K562 (cell line): ENCODE results near the gene NME7. TPM values are rescaled to one million over a fixed set of nuclear protein-coding genes. Genes with fewer than 3 reads are reported as not detected.

Experiments
- ATAC-seq: fragments of 200-7000 bp; cut with Tn5 transposase; 3 replicates; pipeline ENCODE4 v1.9.1; 2020; ENCODE audit warnings: moderate library complexity
- Bru-seq: library from RNA; stranded (reverse); fragments of 400-500 nt; gene quantifications from one replicate; lab custom pipeline; 2021; lab: Mats Ljungman, UMichigan
- BruChase-seq, 2 experiments: library from RNA; stranded (reverse); fragments of 400-500 nt; gene quantifications; one replicate each; lab custom pipeline; 2021; lab: Mats Ljungman, UMichigan
- BruUV-seq: library from RNA; stranded (reverse); fragments of 400-500 nt; replicated peaks from 2 replicates; lab custom pipeline; 2021; lab: Mats Ljungman, UMichigan
- CTCF ChIA-PET: fragments of 300-600 bp; formaldehyde crosslinking; extraction: SDS; loops from one replicate; lab custom pipeline; 2021; ENCODE audit warnings: low intra/inter-chr PET ratio; lab: Yijun Ruan, JAX
- POLR2A ChIA-PET: fragments of 300-600, 350-650 bp; sonication (Branson Sonifier 250); formaldehyde crosslinking; extraction: SDS; loops from one replicate; lab custom pipeline; 2021; ENCODE audit warnings: antibody characterized with exemption, inconsistent platforms; lab: Yijun Ruan, JAX
- DNase-seq, 4 experiments: peaks; one replicate each; pipeline versions ENCODE4 v3.0.0 to v3.0.0-alpha.2; 2011 to 2018; ENCODE audit warnings: low spot score in 3 of 4, mixed read lengths in 3 of 4; ENCODE audit errors: extremely low read depth in 1 of 4
- FAIRE-seq: peaks from 2 replicates; lab custom pipeline; 2011; peaks lifted over from hg19 to GRCh38; lab: Jason Lieb, UNC
- H2AFZ ChIP-seq: 2 replicates; pipeline ENCODE4 v1.6.0; 2011; ENCODE audit warnings: low read depth, low read length, control low read depth, inconsistent platforms
- H3K27ac ChIP-seq: fragments of 200-600 bp; 3 replicates; pipeline ENCODE4 v1.8.0; 2011; ENCODE audit warnings: low read depth, mild to moderate bottlenecking, control low read depth, inconsistent platforms, low read length, moderate library complexity, mixed read lengths; ENCODE audit errors: extremely low read depth
- H3K27me3 ChIP-seq, 2 experiments: fragments of 300-600 bp in 1 of 2; 2 replicates in 1 of 2; 3 replicates in 1 of 2; pipeline versions ENCODE4 v1.6.0 to v1.8.0; 2011; ENCODE audit warnings: inconsistent platforms in 2 of 2, low read length in 2 of 2, mild to moderate bottlenecking in 1 of 2, mixed read lengths in 1 of 2, moderate library complexity in 1 of 2; ENCODE audit not compliant: control insufficient read depth in 2 of 2, insufficient read depth in 2 of 2
- H3K36me3 ChIP-seq: fragments of 300-600 bp; 3 replicates; pipeline ENCODE4 v1.8.0; 2011; ENCODE audit warnings: mild to moderate bottlenecking, low read length, inconsistent platforms; ENCODE audit not compliant: control insufficient read depth, insufficient read depth
- H3K4me1 ChIP-seq, 2 experiments: fragments of 200-600 bp in 1 of 2; replicated peaks in 1 of 2; 2 replicates in 1 of 2; 3 replicates in 1 of 2; pipeline versions ENCODE4 v1.5.1 to v1.8.0; 2011; ENCODE audit warnings: inconsistent platforms in 2 of 2, low read length in 2 of 2, mild to moderate bottlenecking in 1 of 2, mixed read lengths in 1 of 2, moderate library complexity in 1 of 2; ENCODE audit not compliant: control insufficient read depth in 2 of 2, insufficient read depth in 2 of 2
- H3K4me2 ChIP-seq: 2 replicates; pipeline ENCODE4 v1.6.1; 2011; ENCODE audit warnings: low read length, control low read depth, inconsistent platforms, mixed read lengths; ENCODE audit not compliant: insufficient read depth
- H3K4me3 ChIP-seq: fragments of 200-600 bp; sonication (generic), shearing (Covaris generic); 2 replicates; pipeline ENCODE4 v1.5.1; 2016; ENCODE audit warnings: control low read depth, inconsistent platforms
- H3K79me2 ChIP-seq: fragments of 200-600 bp; 3 replicates; pipeline ENCODE4 v1.8.0; 2011; ENCODE audit warnings: low read length, inconsistent platforms; ENCODE audit not compliant: control insufficient read depth, insufficient read depth
- H3K9ac ChIP-seq, 2 experiments: 2 replicates each; pipeline versions ENCODE4 v1.6.0 to v1.6.1; 2011; ENCODE audit warnings: low read depth in 2 of 2, low read length in 2 of 2, control low read depth in 1 of 2, inconsistent platforms in 1 of 2, mild to moderate bottlenecking in 1 of 2, mixed read lengths in 1 of 2; ENCODE audit not compliant: insufficient read depth in 1 of 2
- H3K9me1 ChIP-seq: one replicate; pipeline ENCODE4 v1.6.0; 2011; ENCODE audit warnings: inconsistent platforms, mild to moderate bottlenecking, low read length, moderate library complexity; ENCODE audit not compliant: control insufficient read depth, insufficient read depth
- H3K9me3 ChIP-seq: replicated peaks from 2 replicates; pipeline ENCODE4 v1.5.1; 2011; ENCODE audit warnings: low read depth, low read length, inconsistent platforms; ENCODE audit not compliant: control insufficient read depth, insufficient read depth
- H4K20me1 ChIP-seq: replicated peaks from 2 replicates; pipeline ENCODE4 v1.6.1; 2011; ENCODE audit warnings: low read length, inconsistent platforms, mixed read lengths; ENCODE audit not compliant: control insufficient read depth, insufficient read depth
- MYBL2 ChIP-seq, 2 experiments: fragments of 450-650 bp in 1 of 2; sonication (generic) in 1 of 2; formaldehyde crosslinking in 1 of 2; IDR thresholded peaks; 2 replicates each; pipeline versions ENCODE4 v1.6.1 to v1.8.1; 2017 to 2022; ENCODE audit warnings: borderline replicate concordance in 1 of 2, inconsistent platforms in 1 of 2, low read depth in 1 of 2, mild to moderate bottlenecking in 1 of 2, missing genetic modification reagents in 1 of 2, moderate library complexity in 1 of 2
- WGBS: fragments of 100-300 bp; shearing (Covaris generic); methylation state at CpG from one replicate; pipeline ENCODE4 v1.1.6; 2016; ENCODE audit warnings: low coverage, mixed read lengths; ENCODE audit not compliant: insufficient coverage; ENCODE audit errors: missing lambda C conversion rate; 5-methylcytosine and 5-hydroxymethylcytosine counted together
- in situ Hi-C: fragments of 300-500 bp; cut with MboI; formaldehyde crosslinking; loops from 4 replicates; pipeline ENCODE4 v1.15.0; 2018; ENCODE audit warnings: inconsistent platforms, mixed read lengths
- intact Hi-C: fragments of 100-400 bp; cut with micrococcal nuclease; formaldehyde crosslinking; loops from 2 replicates; pipeline ENCODE4 v1.14.2; 2022
- long read RNA-seq, 3 experiments: library from polyadenylated mRNA in 2 of 3; library from RNA in 1 of 3; unstranded in 2 of 3; stranded (forward) in 1 of 3; transcript quantifications; one replicate each; pipeline ENCODE4 v2.0.0, GENCODE V29; 2019 to 2022
- polyA minus RNA-seq, 3 experiments: library from RNA; depleted of rRNA, polyadenylated mRNA; stranded (reverse); fragments of >200 nt; gene quantifications; 2 replicates each; pipeline ENCODE4 v1.2.3, GENCODE V29; 2011
- polyA plus RNA-seq, 8 experiments: library from polyadenylated mRNA; depleted of rRNA in 4 of 8; stranded (reverse) in 5 of 8; unstranded in 3 of 8; fragments of >200 nt; fragmentation: Nextera tagmentation in 2 of 8; fragmentation: Illumina TruSeq in 1 of 8; extraction: Ambion mirVana in 2 of 8; extraction: Trizol in 1 of 8; gene quantifications; 2 replicates each; pipeline versions ENCODE4 v1.2.1 to v1.2.3, GENCODE V29; 2011 to 2014; ENCODE audit warnings: inconsistent platforms in 1 of 8, missing spikeins in 1 of 8
- total RNA-seq, 7 experiments: library from RNA; depleted of rRNA in 6 of 7; stranded (reverse); fragments of >200 nt in 6 of 7; fragmentation: Illumina TruSeq in 2 of 7; extraction: Trizol in 2 of 7; gene quantifications; 2 replicates each; pipeline versions ENCODE4 v1.2.1 to v1.2.3, GENCODE V29; 2011 to 2021; ENCODE audit warnings: low replicate concordance in 1 of 7
- TF ChIP-seq, protein P1 (sequence below): sonication (generic); formaldehyde crosslinking; IDR thresholded peaks from 2 replicates; pipeline ENCODE4 v1.8.1; 2023; ENCODE audit warnings: mild to moderate bottlenecking, missing genetic modification reagents

The NME7 gene, protein sequence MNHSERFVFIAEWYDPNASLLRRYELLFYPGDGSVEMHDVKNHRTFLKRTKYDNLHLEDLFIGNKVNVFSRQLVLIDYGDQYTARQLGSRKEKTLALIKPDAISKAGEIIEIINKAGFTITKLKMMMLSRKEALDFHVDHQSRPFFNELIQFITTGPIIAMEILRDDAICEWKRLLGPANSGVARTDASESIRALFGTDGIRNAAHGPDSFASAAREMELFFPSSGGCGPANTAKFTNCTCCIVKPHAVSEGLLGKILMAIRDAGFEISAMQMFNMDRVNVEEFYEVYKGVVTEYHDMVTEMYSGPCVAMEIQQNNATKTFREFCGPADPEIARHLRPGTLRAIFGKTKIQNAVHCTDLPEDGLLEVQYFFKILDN
- total RNA-seq (2011; cell fraction: chromatin; rRNA removed; ENCODE audit: low replicate concordance): 15.9 and 42.0 TPM in 2 replicates
- total RNA-seq (2011; cell fraction: nucleolus; rRNA removed): 9.0 and 11.2 TPM in 2 replicates
- 16.9 and 21.1 TPM in 2 replicates for total RNA-seq (2011; cell fraction: nucleoplasm; rRNA removed)
- 7.9 and 8.8 TPM in 2 replicates for total RNA-seq (2014; rRNA removed)
- total RNA-seq (2014; rRNA removed; fragmentation: Illumina TruSeq; extraction: Trizol): 23.9 and 26.0 TPM in 2 replicates
- total RNA-seq (2015; rRNA removed; fragmentation: Illumina TruSeq; extraction: Trizol): 20.5 and 23.3 TPM in 2 replicates
- 20.7 and 22.4 TPM in 2 replicates for total RNA-seq (2021)
- 21.8 and 32.0 TPM in 2 replicates for polyA plus RNA-seq (2011; rRNA removed)
- polyA plus RNA-seq (2011; cell fraction: cytosol; rRNA removed): 5.3 and 14.3 TPM in 2 replicates
- 6.2 and 7.2 TPM in 2 replicates for polyA plus RNA-seq (2011; cell fraction: nucleus; rRNA removed)
- 18.9 and 59.8 TPM in 2 replicates for polyA plus RNA-seq (2012)
- 29.6 and 31.3 TPM in 2 replicates for polyA plus RNA-seq (2014; fragmentation: Illumina TruSeq; extraction: Trizol)
- 10 to 100 TPM; 40.3 to 43.2 TPM for polyA plus RNA-seq (2014; fragmentation: Nextera tagmentation; extraction: Ambion mirVana)
- 20.6 and 28.4 TPM in 2 replicates for polyA plus RNA-seq (2014; rRNA removed)
- polyA minus RNA-seq (2011; rRNA and poly(A)+ RNA removed): 43.2 and 56.7 TPM in 2 replicates
- polyA minus RNA-seq (2011; cell fraction: cytosol; rRNA and poly(A)+ RNA removed): 12.8 and 15.2 TPM in 2 replicates
- polyA minus RNA-seq (2011; cell fraction: nucleus; rRNA and poly(A)+ RNA removed): 21.0 and 44.2 TPM in 2 replicates
- Bru-seq, nascent RNA: percentile 61 among the genes with signal in this experiment
- BruChase-seq, experiment 1, labeled RNA remaining after a 2-hour chase: percentile 62 among the genes with signal in this experiment
- percentile 58 among the genes with signal in this experiment for BruChase-seq, experiment 2, labeled RNA remaining after a 6-hour chase
- long read RNA-seq, experiment 1, full-length matches to known transcripts: 40 of 50 reads
- long read RNA-seq, experiment 1, partial matches to known transcripts: 3 of 50 reads
- long read RNA-seq, experiment 1, other reads (novel, unspliced or antisense): 7 of 50 reads
- long read RNA-seq, experiment 2, full-length matches to known transcripts: 17 of 28 reads
- long read RNA-seq, experiment 2, partial matches to known transcripts: 5 of 28 reads
- long read RNA-seq, experiment 2, other reads (novel, unspliced or antisense): 6 of 28 reads
- long read RNA-seq, experiment 3, full-length matches to known transcripts: 24 of 29 reads
- long read RNA-seq, experiment 3, partial matches to known transcripts: 1 of 29 reads
- long read RNA-seq, experiment 3, other reads (novel, unspliced or antisense): 4 of 29 reads

DNA sequence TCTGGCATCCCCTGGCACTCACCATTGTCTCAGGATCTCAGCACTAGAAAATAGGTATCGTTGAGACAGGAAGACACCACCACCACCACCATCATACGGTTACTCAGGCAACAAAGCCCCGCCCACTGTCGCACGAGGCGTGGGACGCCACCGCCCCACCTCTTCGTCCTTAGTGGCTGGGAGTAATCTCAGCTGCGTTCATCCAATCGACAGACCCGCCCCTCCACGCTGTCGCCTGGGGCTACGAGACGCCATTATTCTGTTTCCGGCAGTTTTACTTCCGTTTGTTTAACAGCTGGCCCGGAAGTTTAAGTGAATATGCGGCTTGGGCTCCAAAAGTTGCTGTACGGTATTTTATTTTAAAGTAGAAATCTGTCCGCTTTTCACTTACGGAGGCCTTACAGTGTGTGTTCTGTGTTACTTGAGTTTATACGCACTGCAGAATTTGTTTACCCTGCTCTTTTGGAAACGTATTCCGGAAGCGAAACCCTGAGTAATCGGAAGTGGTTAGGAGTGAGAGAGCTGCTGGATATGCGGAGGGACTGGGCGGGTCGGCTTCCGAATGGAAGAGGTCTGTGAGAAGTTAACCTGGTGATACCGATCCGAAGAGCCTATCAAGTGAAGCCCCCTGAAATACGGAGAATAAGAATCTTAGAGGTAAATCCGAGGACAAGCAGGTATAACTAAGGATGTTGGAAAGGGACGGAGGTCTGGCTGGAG, at the start of gene NME7, which contains the start of gene BLZF1:
Gene NME7, minus strand, starts transcription at position 112 of the 720 bp plus-strand sequence. Its CDS starts 87 bp downstream, at position 25.
Gene BLZF1, plus strand, starts transcription at position 510 of the 720 bp plus-strand sequence. CDS start 1,328 bp downstream, outside the sequence.
- FAIRE-seq (peak; percentile 98), ATAC-seq (peak; percentile 98), DNase-seq (peak; percentile 95 to 99 (median 96))
- Histone ChIP-seq H3K27ac (peak within 1 kb of the TSS; percentile 84), H3K9me3 (no peaks in the 10 kb centered on the region), H3K9me1 (no peaks in the 10 kb centered on the region), H3K27me3 (no peaks in the 10 kb centered on the region), H2AFZ (peak within 1 kb of the TSS; percentile 97), H4K20me1 (no peaks in the 10 kb centered on the region), H3K9ac (peak within 1 kb of the TSS; percentile 84 to 91), H3K4me1 (peaks cover 0 to 11% of the 10 kb centered on the region in 2 experiments; a peak in 3 of 5 replicates), H3K4me3 (peak within 1 kb of the TSS; percentile 71), H3K36me3 (peaks cover 28% of the 10 kb centered on the region), H3K4me2 (peak within 1 kb of the TSS; percentile 97), H3K79me2 (peaks cover 27% of the 10 kb centered on the region)
- intact Hi-C loops (loop anchor here (5.0 kb wide), 1 partner anchor 179 kb away; no protein-coding TSS in a partner anchor), in situ Hi-C loops (loop anchor here (25.0 kb wide), 1 partner anchor 756 kb away; no protein-coding TSS in a partner anchor)
- BruUV-seq: no TSS peak
- under 1% methylated on average over 37 of the region's 37 CpGs for WGBS
- ChIA-PET CTCF (no interaction called here), POLR2A (interaction anchor here (0.6 to 1.7 kb wide), 19 partner anchors 9 to 540 kb away, joined by 3 to 7 read pairs (median 3); no protein-coding TSS in a partner anchor)
- TF ChIP-seq, protein P1, sequence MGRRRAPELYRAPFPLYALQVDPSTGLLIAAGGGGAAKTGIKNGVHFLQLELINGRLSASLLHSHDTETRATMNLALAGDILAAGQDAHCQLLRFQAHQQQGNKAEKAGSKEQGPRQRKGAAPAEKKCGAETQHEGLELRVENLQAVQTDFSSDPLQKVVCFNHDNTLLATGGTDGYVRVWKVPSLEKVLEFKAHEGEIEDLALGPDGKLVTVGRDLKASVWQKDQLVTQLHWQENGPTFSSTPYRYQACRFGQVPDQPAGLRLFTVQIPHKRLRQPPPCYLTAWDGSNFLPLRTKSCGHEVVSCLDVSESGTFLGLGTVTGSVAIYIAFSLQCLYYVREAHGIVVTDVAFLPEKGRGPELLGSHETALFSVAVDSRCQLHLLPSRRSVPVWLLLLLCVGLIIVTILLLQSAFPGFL (CRISPR knock-in tag): no peak
- TF ChIP-seq MYBL2 (IDR thresholded peaks at IDR 0.05; ENCODE audit: low read depth) (no peak; the same call in 1 of the 2 replicates), MYBL2 (CRISPR knock-in tag; IDR thresholded peaks at IDR 0.05; ENCODE audit: borderline replicate concordance) (no peak)
